K562 (cell line): ENCODE data around the gene GRIK1. TPM values are rescaled to one million over a fixed set of nuclear protein-coding genes. Genes with fewer than 3 reads are reported as not detected.
A peak's percentile ranks its signal among the peaks of the same experiment; 100 is the strongest.

Experiments used
- ATAC-seq: fragments of 200-7000 bp; cut with Tn5 transposase; 3 replicates; pipeline ENCODE4 v1.9.1; 2020; ENCODE audit warnings: moderate library complexity
- BruUV-seq: library from RNA; stranded (reverse); fragments of 400-500 nt; replicated peaks from 2 replicates; lab custom pipeline; 2021; lab: Mats Ljungman, UMichigan
- CTCF ChIA-PET: fragments of 300-600 bp; formaldehyde crosslinking; extraction: SDS; loops from one replicate; lab custom pipeline; 2021; ENCODE audit warnings: low intra/inter-chr PET ratio; lab: Yijun Ruan, JAX
- POLR2A ChIA-PET: fragments of 300-600, 350-650 bp; sonication (Branson Sonifier 250); formaldehyde crosslinking; extraction: SDS; loops from one replicate; lab custom pipeline; 2021; ENCODE audit warnings: antibody characterized with exemption, inconsistent platforms; lab: Yijun Ruan, JAX
- DNase-seq, 4 experiments: peaks; one replicate each; pipeline versions ENCODE4 v3.0.0 to v3.0.0-alpha.2; 2011 to 2018; ENCODE audit warnings: low spot score in 3 of 4, mixed read lengths in 3 of 4; ENCODE audit errors: extremely low read depth in 1 of 4
- FAIRE-seq: peaks from 2 replicates; lab custom pipeline; 2011; peaks lifted over from hg19 to GRCh38; lab: Jason Lieb, UNC
- H2AFZ ChIP-seq: 2 replicates; pipeline ENCODE4 v1.6.0; 2011; ENCODE audit warnings: low read depth, low read length, control low read depth, inconsistent platforms
- H3K27ac ChIP-seq: fragments of 200-600 bp; 3 replicates; pipeline ENCODE4 v1.8.0; 2011; ENCODE audit warnings: low read depth, mild to moderate bottlenecking, control low read depth, inconsistent platforms, low read length, moderate library complexity, mixed read lengths; ENCODE audit errors: extremely low read depth
- H3K27me3 ChIP-seq, 2 experiments: fragments of 300-600 bp in 1 of 2; 2 replicates in 1 of 2; 3 replicates in 1 of 2; pipeline versions ENCODE4 v1.6.0 to v1.8.0; 2011; ENCODE audit warnings: inconsistent platforms in 2 of 2, low read length in 2 of 2, mild to moderate bottlenecking in 1 of 2, mixed read lengths in 1 of 2, moderate library complexity in 1 of 2; ENCODE audit not compliant: control insufficient read depth in 2 of 2, insufficient read depth in 2 of 2
- H3K36me3 ChIP-seq: fragments of 300-600 bp; 3 replicates; pipeline ENCODE4 v1.8.0; 2011; ENCODE audit warnings: mild to moderate bottlenecking, low read length, inconsistent platforms; ENCODE audit not compliant: control insufficient read depth, insufficient read depth
- H3K4me1 ChIP-seq, 2 experiments: fragments of 200-600 bp in 1 of 2; replicated peaks in 1 of 2; 2 replicates in 1 of 2; 3 replicates in 1 of 2; pipeline versions ENCODE4 v1.5.1 to v1.8.0; 2011; ENCODE audit warnings: inconsistent platforms in 2 of 2, low read length in 2 of 2, mild to moderate bottlenecking in 1 of 2, mixed read lengths in 1 of 2, moderate library complexity in 1 of 2; ENCODE audit not compliant: control insufficient read depth in 2 of 2, insufficient read depth in 2 of 2
- H3K4me2 ChIP-seq: 2 replicates; pipeline ENCODE4 v1.6.1; 2011; ENCODE audit warnings: low read length, control low read depth, inconsistent platforms, mixed read lengths; ENCODE audit not compliant: insufficient read depth
- H3K4me3 ChIP-seq: fragments of 200-600 bp; sonication (generic), shearing (Covaris generic); 2 replicates; pipeline ENCODE4 v1.5.1; 2016; ENCODE audit warnings: control low read depth, inconsistent platforms
- H3K79me2 ChIP-seq: fragments of 200-600 bp; 3 replicates; pipeline ENCODE4 v1.8.0; 2011; ENCODE audit warnings: low read length, inconsistent platforms; ENCODE audit not compliant: control insufficient read depth, insufficient read depth
- H3K9ac ChIP-seq, 2 experiments: 2 replicates each; pipeline versions ENCODE4 v1.6.0 to v1.6.1; 2011; ENCODE audit warnings: low read depth in 2 of 2, low read length in 2 of 2, control low read depth in 1 of 2, inconsistent platforms in 1 of 2, mild to moderate bottlenecking in 1 of 2, mixed read lengths in 1 of 2; ENCODE audit not compliant: insufficient read depth in 1 of 2
- H3K9me1 ChIP-seq: one replicate; pipeline ENCODE4 v1.6.0; 2011; ENCODE audit warnings: inconsistent platforms, mild to moderate bottlenecking, low read length, moderate library complexity; ENCODE audit not compliant: control insufficient read depth, insufficient read depth
- H3K9me3 ChIP-seq: replicated peaks from 2 replicates; pipeline ENCODE4 v1.5.1; 2011; ENCODE audit warnings: low read depth, low read length, inconsistent platforms; ENCODE audit not compliant: control insufficient read depth, insufficient read depth
- H4K20me1 ChIP-seq: replicated peaks from 2 replicates; pipeline ENCODE4 v1.6.1; 2011; ENCODE audit warnings: low read length, inconsistent platforms, mixed read lengths; ENCODE audit not compliant: control insufficient read depth, insufficient read depth
- EP300 ChIP-seq: IDR thresholded peaks from 2 replicates; pipeline ENCODE4 v1.6.1; 2012; ENCODE audit warnings: low read length, improper control_type of control experiment
- GTF2A2 ChIP-seq: IDR thresholded peaks from 2 replicates; pipeline ENCODE4 v1.6.1; 2016; ENCODE audit warnings: mild to moderate bottlenecking, missing genetic modification characterization, missing compliant biosample characterization
- KAT7 ChIP-seq: sonication (generic); formaldehyde crosslinking; IDR thresholded peaks from 2 replicates; pipeline ENCODE4 v1.8.0; 2022; ENCODE audit warnings: missing genetic modification reagents, mild to moderate bottlenecking, borderline replicate concordance
- KLF16 ChIP-seq: IDR thresholded peaks from 2 replicates; pipeline ENCODE4 v1.6.1; 2016; ENCODE audit warnings: antibody characterized with exemption
- POLR2AphosphoS5 ChIP-seq: IDR thresholded peaks from 2 replicates; pipeline ENCODE4 v1.6.1; 2011; ENCODE audit warnings: mild to moderate bottlenecking, low read depth, low read length, moderate library complexity; ENCODE audit not compliant: control insufficient read depth, insufficient read depth
- STAT5A ChIP-seq: IDR thresholded peaks from 2 replicates; pipeline ENCODE4 v1.6.1; 2012; ENCODE audit warnings: low read length, inconsistent platforms, borderline replicate concordance
- ZFP36 ChIP-seq: fragments of 150-350 bp; IDR thresholded peaks from 2 replicates; pipeline ENCODE4 v1.6.1; 2018; ENCODE audit warnings: low read length, low read depth; ENCODE audit not compliant: partially characterized antibody
- ZNF217 ChIP-seq: sonication (generic); formaldehyde crosslinking; IDR thresholded peaks from 2 replicates; pipeline ENCODE4 v1.8.0; 2022; ENCODE audit warnings: mild to moderate bottlenecking, missing genetic modification reagents
- ZNF609 ChIP-seq: sonication (generic); formaldehyde crosslinking; IDR thresholded peaks from 2 replicates; pipeline ENCODE4 v1.8.1; 2023; ENCODE audit warnings: missing genetic modification reagents, mild to moderate bottlenecking, borderline replicate concordance
- WGBS: fragments of 100-300 bp; shearing (Covaris generic); methylation state at CpG from one replicate; pipeline ENCODE4 v1.1.6; 2016; ENCODE audit warnings: low coverage, mixed read lengths; ENCODE audit not compliant: insufficient coverage; ENCODE audit errors: missing lambda C conversion rate; 5-methylcytosine and 5-hydroxymethylcytosine counted together
- in situ Hi-C: fragments of 300-500 bp; cut with MboI; formaldehyde crosslinking; loops from 4 replicates; pipeline ENCODE4 v1.15.0; 2018; ENCODE audit warnings: inconsistent platforms, mixed read lengths
- intact Hi-C: fragments of 100-400 bp; cut with micrococcal nuclease; formaldehyde crosslinking; loops from 2 replicates; pipeline ENCODE4 v1.14.2; 2022
- polyA plus RNA-seq, 8 experiments: library from polyadenylated mRNA; depleted of rRNA in 4 of 8; stranded (reverse) in 5 of 8; unstranded in 3 of 8; fragments of >200 nt; fragmentation: Nextera tagmentation in 2 of 8; fragmentation: Illumina TruSeq in 1 of 8; extraction: Ambion mirVana in 2 of 8; extraction: Trizol in 1 of 8; gene quantifications; 2 replicates each; pipeline versions ENCODE4 v1.2.1 to v1.2.3, GENCODE V29; 2011 to 2014; ENCODE audit warnings: inconsistent platforms in 1 of 8, missing spikeins in 1 of 8
- total RNA-seq, 7 experiments: library from RNA; depleted of rRNA in 6 of 7; stranded (reverse); fragments of >200 nt in 6 of 7; fragmentation: Illumina TruSeq in 2 of 7; extraction: Trizol in 2 of 7; gene quantifications; 2 replicates each; pipeline versions ENCODE4 v1.2.1 to v1.2.3, GENCODE V29; 2011 to 2021; ENCODE audit warnings: low replicate concordance in 1 of 7

Gene GRIK1
- total and polyA plus RNA-seq, 9 of the 15 experiments (the other 6 are each of a cell fraction or from before 2014, with no cell fraction given), result 0.17 to 2.8 (median 0.53) TPM

GRCh38 chr21:29583424-29583924, 356.3 kb downstream of the GRIK1 start:
- Histone ChIP-seq H2AFZ (no peak overlapping the region), H3K4me2 (no peak overlapping the region), H3K36me3 (no peaks in the 10 kb centered on the region), H3K79me2 (no peaks in the 10 kb centered on the region), H3K9me1 (no peaks in the 10 kb centered on the region), H3K27ac (no peak overlapping the region), H3K9ac (no peak overlapping the region), H3K27me3 (no peaks in the 10 kb centered on the region), H3K4me3 (no peak overlapping the region), H3K4me1 (no peaks in the 10 kb centered on the region), H4K20me1 (no peaks in the 10 kb centered on the region), H3K9me3 (no peaks in the 10 kb centered on the region)
- ATAC-seq (no peak), FAIRE-seq (no peak), DNase-seq (no peak)
- 70% methylated on average over 2 of the region's 2 CpGs for WGBS
- TF ChIP-seq EP300 (no peak), ZNF217 (CRISPR knock-in tag) (no peak), KLF16 (no peak)
- POLR2A ChIA-PET, result no interaction called here
- in situ Hi-C loops, result no loop called here
- CTCF ChIA-PET, result no interaction called here
- intact Hi-C loops, result no loop called here
- no TSS peak for BruUV-seq

- POLR2A ChIA-PET, result no interaction called here
- in situ Hi-C loops, result no loop called here
- H3K27me3 ChIP-seq, result no peaks in the 10 kb centered on the region
- TF ChIP-seq GTF2A2 (tag), result no peak
- TF ChIP-seq POLR2AphosphoS5, result no peak
- TF ChIP-seq ZNF609, result no peak
- no peak for TF ChIP-seq STAT5A
- no peak for TF ChIP-seq ZFP36
- TF ChIP-seq KAT7 (CRISPR knock-in tag), result no peak
Observed at GRCh38 chr21:29582855-29583254, 356.9 kb downstream of the GRIK1 start.

More at GRCh38 chr21:29582855-29583254, 356.9 kb downstream of the GRIK1 start:
- Histone ChIP-seq H3K4me2 (no peak overlapping the region), H3K9me3 (no peaks in the 10 kb centered on the region), H3K4me1 (no peaks in the 10 kb centered on the region), H2AFZ (peak overlapping the region; percentile 26; the same call in 1 of the 2 replicates), H3K4me3 (no peak overlapping the region), H3K9ac (no peak overlapping the region), H4K20me1 (no peaks in the 10 kb centered on the region), H3K36me3 (no peaks in the 10 kb centered on the region), H3K79me2 (no peaks in the 10 kb centered on the region), H3K27ac (no peak overlapping the region), H3K9me1 (no peaks in the 10 kb centered on the region)
- ATAC-seq (no peak; the same call in 2 of the 3 replicates), FAIRE-seq (no peak), DNase-seq (no peak)
- no TSS peak for BruUV-seq
- CTCF ChIA-PET, result no interaction called here
- WGBS, result 78% methylated on average over 5 of the region's 5 CpGs
- intact Hi-C loops, result no loop called here
